Upper lobe of left lung (tissue), 6 donors: ENCODE measurements around the gene NFKB1. TPM values are rescaled to one million over a fixed set of nuclear protein-coding genes. Genes with fewer than 3 reads are reported as not detected.
"Not testable (repeated sequence)": the region's sequence is repeated elsewhere in the genome, so short reads cannot be mapped to it uniquely, and the experiment has no call there.

Experiments
- ATAC-seq, 2 donors: fragments of 200-7000 bp; cut with Tn5 transposase; one replicate each; pipeline ENCODE4 v1.9.1; 2022; ENCODE audit warnings: mild to moderate bottlenecking in 2 of 2, moderate library complexity in 2 of 2; ENCODE audit not compliant: low FRiP score in 2 of 2
- DNase-seq, 2 donors: peaks; one replicate each; pipeline ENCODE4 v3.0.0-alpha.2; 2019 to 2020
- H3K27ac ChIP-seq, 4 donors: fragments of 200-600 bp; sonication (generic); one replicate each; pipeline ENCODE4 v1.5.1; 2016 to 2019
- H3K27me3 ChIP-seq, 4 donors: fragments of 200-600 bp; sonication (generic); one replicate each; pipeline ENCODE4 v1.5.1; 2017 to 2019
- H3K36me3 ChIP-seq, 4 donors: fragments of 200-600 bp; sonication (generic); one replicate each; pipeline ENCODE4 v1.5.1; 2016 to 2019
- H3K4me1 ChIP-seq, 4 donors: fragments of 200-600 bp; sonication (generic); one replicate each; pipeline ENCODE4 v1.5.1; 2018 to 2019
- H3K4me3 ChIP-seq, 4 donors: fragments of 200-600 bp; sonication (generic); one replicate each; pipeline ENCODE4 v1.5.1; 2017 to 2019; ENCODE audit warnings: mild to moderate bottlenecking in 2 of 4, moderate library complexity in 1 of 4
- H3K9me3 ChIP-seq, 4 donors: fragments of 200-600 bp; sonication (generic); one replicate each; pipeline ENCODE4 v1.5.1; 2018 to 2019
- CTCF ChIP-seq, 6 experiments: fragments of 450-650 bp in 4 of 6; fragments of 200-600 bp in 2 of 6; sonication (generic) in 2 of 6; IDR thresholded peaks; one replicate each; pipeline ENCODE4 v1.5.1; 2016 to 2019; ENCODE audit warnings: antibody characterized with exemption in 6 of 6
- EP300 ChIP-seq, 4 donors: sonication (generic); formaldehyde crosslinking; IDR thresholded peaks; one replicate each; pipeline ENCODE4 v1.5.1; 2017; ENCODE audit warnings: antibody characterized with exemption in 4 of 4, control low read depth in 2 of 4
- POLR2A ChIP-seq, 4 donors: fragments of 450-650 bp; IDR thresholded peaks; one replicate each; pipeline ENCODE4 v1.5.1; 2016 to 2017; ENCODE audit warnings: antibody characterized with exemption in 4 of 4, mild to moderate bottlenecking in 2 of 4
- POLR2AphosphoS5 ChIP-seq, 2 donors: sonication (generic); formaldehyde crosslinking; IDR thresholded peaks; one replicate each; pipeline ENCODE4 v1.5.1; 2017; ENCODE audit warnings: antibody characterized with exemption in 2 of 2
- WGBS, 2 donors: methylation state at CpG; one replicate each; pipeline ENCODE4 v1.1.5; 2017 to 2018; 5-methylcytosine and 5-hydroxymethylcytosine counted together
- total RNA-seq, 6 donors: library from RNA; depleted of rRNA in 4 of 6; stranded (reverse); fragments of >200 nt in 4 of 6; gene quantifications; one replicate each; pipeline versions ENCODE4 v1.1.0 to v1.2.1, GENCODE V29; 2016 to 2021
- donor health status: DM: no; HTN: no; CAD: no; lungs with moderate emphysema.
- donor health status: DM: no; HTN: yes; CAD: no; lungs with severe emphysema.

Gene NFKB1
- total RNA-seq, 6 donors from 2014 or later: 15.8 to 69.1 (median 39.1) TPM

DNA sequence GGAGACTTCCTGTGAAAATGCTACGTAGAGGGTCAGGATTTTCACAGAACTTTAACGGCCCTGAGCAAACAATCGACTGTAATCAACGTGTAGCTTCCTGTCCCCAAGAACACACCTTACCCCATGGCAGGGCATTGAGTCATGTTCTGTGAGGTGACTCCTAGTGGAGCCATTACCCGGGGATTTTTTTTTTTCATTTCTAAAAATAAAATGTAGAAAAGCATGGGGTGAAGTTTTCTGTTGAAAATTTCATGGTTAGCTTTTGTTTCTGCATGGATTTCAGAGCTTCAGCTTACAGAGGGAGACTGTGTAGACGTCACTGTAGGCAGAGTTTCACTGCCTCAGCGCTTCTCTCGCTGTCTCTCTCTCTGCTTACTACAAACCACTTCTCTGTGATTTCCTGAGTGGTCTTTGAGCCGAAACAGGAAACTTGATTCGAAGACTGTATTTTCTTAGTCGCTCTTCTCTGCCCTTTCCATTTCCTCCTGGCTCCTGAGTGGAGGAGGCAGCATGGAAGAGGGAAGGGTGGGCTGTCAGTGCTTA lies 111.7 kb downstream of the NFKB1 start:
- H3K27ac ChIP-seq: peak overlapping the region; percentile 50 to 82 (median 76)
- no peak overlapping the region for H3K4me3 ChIP-seq
- WGBS, 2 donors: 36 to 37% methylated on average over 11 of the region's 11 CpGs
- H3K36me3 ChIP-seq: peaks cover 36 to 95% (median 53%) of the 10 kb centered on the region in 4 donors
- no peaks in the 10 kb centered on the region for H3K27me3 ChIP-seq
- peaks cover 0 to 10% (median 9%) of the 10 kb centered on the region in 4 donors for H3K4me1 ChIP-seq
- no peaks in the 10 kb centered on the region for H3K9me3 ChIP-seq
- no peak for DNase-seq
- TF ChIP-seq CTCF (IDR thresholded peaks at IDR 0.05): no peak
- no peak for TF ChIP-seq POLR2AphosphoS5 (IDR thresholded peaks at IDR 0.05)
- TF ChIP-seq EP300 (IDR thresholded peaks at IDR 0.05): no peak
- TF ChIP-seq POLR2A (IDR thresholded peaks at IDR 0.05): no peak
- ATAC-seq: no peak

GRCh38 chr4:102614801-102615200 lies 113.6 kb downstream of the NFKB1 start:
- Histone ChIP-seq H3K27ac (peak overlapping the region; percentile 48 to 82 (median 76)), H3K4me1 (peaks cover 0 to 10% (median 9%) of the 10 kb centered on the region in 4 donors), H3K9me3 (no peaks in the 10 kb centered on the region), H3K27me3 (no peaks in the 10 kb centered on the region), H3K36me3 (peaks cover 25 to 76% (median 45%) of the 10 kb centered on the region in 4 donors), H3K4me3 (peak overlapping the region in 1 of 4 donors; percentile 13)
- TF ChIP-seq EP300 (IDR thresholded peaks at IDR 0.05): no peak
- peak in 1 of 4 donors; percentile 46 for TF ChIP-seq POLR2A (IDR thresholded peaks at IDR 0.05)
- 52 to 66% methylated on average over 9 of the region's 9 CpGs for WGBS, 2 donors
- no peak for ATAC-seq
- DNase-seq: no peak

DNA sequence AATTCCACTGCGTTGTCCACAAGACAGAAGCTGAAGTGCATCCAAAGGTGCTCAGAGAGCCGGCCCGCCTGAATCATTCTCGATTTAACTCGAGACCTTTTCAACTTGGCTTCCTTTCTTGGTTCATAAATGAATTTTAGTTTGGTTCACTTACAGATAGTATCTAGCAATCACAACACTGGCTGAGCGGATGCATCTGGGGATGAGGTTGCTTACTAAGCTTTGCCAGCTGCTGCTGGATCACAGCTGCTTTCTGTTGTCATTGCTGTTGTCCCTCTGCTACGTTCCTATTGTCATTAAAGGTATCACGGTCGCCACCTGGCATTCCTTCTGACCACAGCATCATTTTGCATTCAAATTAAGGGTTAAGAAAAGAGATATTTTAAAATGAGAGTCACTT lies 115.5 kb downstream of the NFKB1 start:
- 66 to 69% methylated on average over 9 of the region's 9 CpGs for WGBS, 2 donors
- Histone ChIP-seq H3K9me3 (no peaks in the 10 kb centered on the region), H3K27ac (peak overlapping the region in 2 of 4 donors; percentile 73 to 79), H3K27me3 (no peaks in the 10 kb centered on the region), H3K4me1 (peaks cover 0 to 16% (median 9%) of the 10 kb centered on the region in 4 donors), H3K36me3 (peaks cover 12 to 57% (median 33%) of the 10 kb centered on the region in 4 donors), H3K4me3 (no peak overlapping the region)
- no peak for ATAC-seq
- no peak for TF ChIP-seq POLR2A (IDR thresholded peaks at IDR 0.05)
- TF ChIP-seq POLR2AphosphoS5 (IDR thresholded peaks at IDR 0.05): peak in 1 of 2 donors; percentile 37
- DNase-seq: no peak

DNA sequence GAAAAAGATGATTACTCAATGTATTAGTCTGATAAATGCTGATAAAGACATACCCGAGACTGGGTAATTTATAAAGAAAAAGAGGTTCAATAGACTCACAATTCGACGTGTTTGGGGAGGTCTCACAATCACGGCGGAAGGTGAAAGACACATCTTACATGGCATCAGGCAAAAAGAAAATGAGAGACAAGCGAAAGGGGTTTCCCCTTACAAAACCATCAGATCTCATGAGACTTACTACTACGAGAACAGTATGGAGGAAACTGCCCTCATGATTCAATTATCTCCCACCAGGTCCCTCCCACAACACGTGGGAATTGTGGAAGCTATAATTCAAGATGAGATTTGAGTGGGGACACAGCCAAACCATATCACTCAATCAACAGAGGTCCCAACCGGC lies 117.9 kb downstream of the NFKB1 start:
- WGBS, 2 donors: 68 to 78% methylated on average over 9 of the region's 9 CpGs
- DNase-seq, ATAC-seq: not testable (repeated sequence)

GRCh38 chr4:102619776-102620631 lies 118.8 kb downstream of the NFKB1 start:
- WGBS, 2 donors: 74 to 76% methylated on average over 4 of the region's 4 CpGs
- H3K36me3 ChIP-seq: peaks cover 0 to 24% (median 4%) of the 10 kb centered on the region in 4 donors
- not testable (repeated sequence) for H3K4me3 ChIP-seq, DNase-seq, H3K4me1 ChIP-seq, H3K9me3 ChIP-seq, H3K27me3 ChIP-seq
- ATAC-seq: peak; percentile 19 to 24
- peak overlapping the region in 2 of 4 donors; percentile 36 to 50 for H3K27ac ChIP-seq

More for the DNA sequence above, 117.9 kb downstream of the NFKB1 start:
- not testable (repeated sequence) for H3K4me1 ChIP-seq, H3K4me3 ChIP-seq, H3K9me3 ChIP-seq, H3K27ac ChIP-seq, H3K27me3 ChIP-seq
- peaks cover 6 to 33% (median 12%) of the 10 kb centered on the region in 4 donors for H3K36me3 ChIP-seq

- no peaks in the 10 kb centered on the region for H3K27me3 ChIP-seq
- peak in 1 of 2 donors; percentile 40 for DNase-seq
- no peaks in the 10 kb centered on the region for H3K9me3 ChIP-seq
- whole genome bisulfite sequencing, 2 donors: 75 to 80% methylated on average over 8 of the region's 8 CpGs
- peak; percentile 89 for ATAC-seq
- H3K36me3 ChIP-seq: peaks cover 0 to 16% (median 4%) of the 10 kb centered on the region in 4 donors
- H3K4me1 ChIP-seq: peaks cover 0 to 7% (median 2%) of the 10 kb centered on the region in 4 donors
- TF ChIP-seq CTCF (IDR thresholded peaks at IDR 0.05) (peak; percentile 13 to 71 (median 44)), POLR2AphosphoS5 (IDR thresholded peaks at IDR 0.05) (no peak), POLR2A (IDR thresholded peaks at IDR 0.05) (no peak), EP300 (IDR thresholded peaks at IDR 0.05) (no peak)
- H3K27ac ChIP-seq: peak overlapping the region in 2 of 4 donors; percentile 36 to 50
- no peak overlapping the region for H3K4me3 ChIP-seq
Measured at GRCh38 chr4:102620697-102621497, 119.7 kb downstream of the NFKB1 start.
